Endodermal cell (in vitro differentiated cells): ENCODE data around the gene CDH26. TPM values are rescaled to one million over a fixed set of nuclear protein-coding genes. Genes with fewer than 3 reads are reported as not detected.

ENCODE experiments used
- DNase-seq: peaks from one replicate; pipeline ENCODE4 v3.0.0-alpha.2; 2017
- H3K27ac ChIP-seq: 2 replicates; pipeline ENCODE4 v1.5.1; 2013; ENCODE audit warnings: mild to moderate bottlenecking, low read depth, low read length, moderate library complexity
- H3K27me3 ChIP-seq: 2 replicates; pipeline ENCODE4 v1.6.1; 2013; ENCODE audit warnings: mild to moderate bottlenecking, low read length, moderate library complexity; ENCODE audit not compliant: insufficient read depth, control insufficient read depth, poor library complexity, severe bottlenecking
- H3K36me3 ChIP-seq: 2 replicates; pipeline ENCODE4 v1.7.0; 2013; ENCODE audit warnings: mild to moderate bottlenecking, low read length, moderate library complexity; ENCODE audit not compliant: control insufficient read depth, insufficient read depth
- H3K4me1 ChIP-seq: one replicate; pipeline ENCODE4 v1.7.0; 2013; ENCODE audit warnings: low read length; ENCODE audit not compliant: control insufficient read depth, insufficient read depth
- H3K4me3 ChIP-seq: 2 replicates; pipeline ENCODE4 v1.5.1; 2013; ENCODE audit warnings: mild to moderate bottlenecking, low read length, moderate library complexity
- H3K9ac ChIP-seq: 2 replicates; pipeline ENCODE4 v1.6.1; 2013; ENCODE audit warnings: mild to moderate bottlenecking, low read length, moderate library complexity; ENCODE audit not compliant: poor library complexity, severe bottlenecking; ENCODE audit errors: extremely low read depth
- H3K9me3 ChIP-seq: 2 replicates; pipeline ENCODE4 v1.6.1; 2013; ENCODE audit warnings: mild to moderate bottlenecking, low read length, moderate library complexity; ENCODE audit not compliant: control insufficient read depth
- H3K27ac Mint-ChIP-seq: 2 replicates; pipeline ENCODE4 v1.8.0; 2020; ENCODE audit warnings: mixed read lengths
- H3K27me3 Mint-ChIP-seq: 2 replicates; pipeline ENCODE4 v1.8.0; 2021; ENCODE audit warnings: mild to moderate bottlenecking, mixed read lengths; ENCODE audit not compliant: insufficient read depth
- H3K36me3 Mint-ChIP-seq: 2 replicates; pipeline ENCODE4 v1.8.0; 2020; ENCODE audit warnings: low read depth, mixed read lengths
- H3K4me1 Mint-ChIP-seq: 2 replicates; pipeline ENCODE4 v1.8.0; 2020; ENCODE audit warnings: mixed read lengths
- H3K4me3 Mint-ChIP-seq: 2 replicates; pipeline ENCODE4 v1.8.0; 2020; ENCODE audit warnings: mild to moderate bottlenecking, moderate library complexity, mixed read lengths
- H3K9me3 Mint-ChIP-seq: 2 replicates; pipeline ENCODE4 v1.8.0; 2020; ENCODE audit warnings: mild to moderate bottlenecking, mixed read lengths
- WGBS, 2 experiments: methylation state at CpG; one replicate each; pipeline versions ENCODE4 v1.1.5 to v1.1.7; 2013; ENCODE audit warnings: missing lambda C conversion rate in 2 of 2, mixed read lengths in 1 of 2; ENCODE audit not compliant: insufficient coverage in 1 of 2, insufficient read length in 1 of 2; 5-methylcytosine and 5-hydroxymethylcytosine counted together
- total RNA-seq, 2 donors: library from RNA; stranded (reverse); fragmentation: NEBNext Ultra II Directional in 1 of 2; extraction: Animal tissue kit (Norgen Biotek cat#: 25700) in 1 of 2; gene quantifications; 2 replicates in 1 of 2; 3 replicates in 1 of 2; pipeline ENCODE4 v1.2.1, GENCODE V29; 2021
- TF ChIP-seq, protein P1 (sequence below): fragments of 200-600 bp; sonication (generic); conservative IDR thresholded peaks from 2 replicates; pipeline ENCODE4 v1.5.0; 2021; ENCODE audit warnings: antibody characterized with exemption, mild to moderate bottlenecking

CDH26 gene
- total RNA-seq, 2 donors from 2014 or later = 0.97 to 2.0 TPM

DNA sequence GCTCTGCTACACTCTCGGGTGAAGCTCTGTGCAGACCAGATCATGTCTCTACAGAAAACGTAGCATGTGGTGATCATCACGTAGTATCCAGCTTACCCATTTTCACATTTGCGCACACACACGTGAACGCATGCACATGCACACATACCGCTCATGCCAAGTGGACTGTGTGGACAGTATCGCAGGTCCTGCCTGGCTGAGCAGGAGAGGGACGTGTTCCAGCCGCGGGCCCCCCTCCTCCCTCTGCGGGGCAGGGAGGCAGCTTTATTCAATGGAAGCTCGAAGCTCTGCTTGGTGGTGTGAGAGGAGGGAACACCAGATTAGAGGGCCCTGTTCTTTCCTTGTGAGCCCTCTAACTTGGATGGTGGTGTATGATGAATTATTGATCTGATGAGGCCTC, 51.1 kb downstream of the CDH26 start:
- Histone ChIP-seq H3K9me3 (no peaks in the 10 kb centered on the region), H3K36me3 (no peaks in the 10 kb centered on the region), H3K4me1 (no peaks in the 10 kb centered on the region), H3K4me3 (no peak overlapping the region), H3K27me3 (no peaks in the 10 kb centered on the region), H3K9ac (no peak overlapping the region), H3K27ac (no peak overlapping the region)
- no peak overlapping the region for H3K4me3 Mint-ChIP-seq
- peaks cover 3% of the 10 kb centered on the region for H3K4me1 Mint-ChIP-seq
- no peaks in the 10 kb centered on the region for H3K9me3 Mint-ChIP-seq
- no peaks in the 10 kb centered on the region for H3K36me3 Mint-ChIP-seq
- no peak overlapping the region for H3K27ac Mint-ChIP-seq
- TF ChIP-seq, protein P1, sequence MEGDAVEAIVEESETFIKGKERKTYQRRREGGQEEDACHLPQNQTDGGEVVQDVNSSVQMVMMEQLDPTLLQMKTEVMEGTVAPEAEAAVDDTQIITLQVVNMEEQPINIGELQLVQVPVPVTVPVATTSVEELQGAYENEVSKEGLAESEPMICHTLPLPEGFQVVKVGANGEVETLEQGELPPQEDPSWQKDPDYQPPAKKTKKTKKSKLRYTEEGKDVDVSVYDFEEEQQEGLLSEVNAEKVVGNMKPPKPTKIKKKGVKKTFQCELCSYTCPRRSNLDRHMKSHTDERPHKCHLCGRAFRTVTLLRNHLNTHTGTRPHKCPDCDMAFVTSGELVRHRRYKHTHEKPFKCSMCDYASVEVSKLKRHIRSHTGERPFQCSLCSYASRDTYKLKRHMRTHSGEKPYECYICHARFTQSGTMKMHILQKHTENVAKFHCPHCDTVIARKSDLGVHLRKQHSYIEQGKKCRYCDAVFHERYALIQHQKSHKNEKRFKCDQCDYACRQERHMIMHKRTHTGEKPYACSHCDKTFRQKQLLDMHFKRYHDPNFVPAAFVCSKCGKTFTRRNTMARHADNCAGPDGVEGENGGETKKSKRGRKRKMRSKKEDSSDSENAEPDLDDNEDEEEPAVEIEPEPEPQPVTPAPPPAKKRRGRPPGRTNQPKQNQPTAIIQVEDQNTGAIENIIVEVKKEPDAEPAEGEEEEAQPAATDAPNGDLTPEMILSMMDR = no peak
- WGBS, 2 experiments = 93 to 96% methylated on average over 8 to 12 of the region's 13 CpGs
- peak; percentile 44 for DNase-seq
- peaks cover 6% of the 10 kb centered on the region for H3K27me3 Mint-ChIP-seq

GRCh38 chr20:60009826-60010616, 51.8 kb downstream of the CDH26 start:
- no peak overlapping the region for H3K27ac Mint-ChIP-seq
- no peaks in the 10 kb centered on the region for H3K9me3 ChIP-seq
- peak; percentile 69 for DNase-seq
- H3K4me3 ChIP-seq = no peak overlapping the region
- no peaks in the 10 kb centered on the region for H3K9me3 Mint-ChIP-seq
- TF ChIP-seq, protein P1 = peak; percentile 75
- H3K36me3 ChIP-seq = no peaks in the 10 kb centered on the region
- no peak overlapping the region for H3K9ac ChIP-seq
- no peak overlapping the region for H3K27ac ChIP-seq
- no peaks in the 10 kb centered on the region for H3K36me3 Mint-ChIP-seq
- no peak overlapping the region for H3K4me3 Mint-ChIP-seq
- no peaks in the 10 kb centered on the region for H3K4me1 ChIP-seq
- H3K4me1 Mint-ChIP-seq = peaks cover 3% of the 10 kb centered on the region
- no peaks in the 10 kb centered on the region for H3K27me3 ChIP-seq
- WGBS, 2 experiments = 89 to 100% methylated on average over 5 to 13 of the region's 14 CpGs
- H3K27me3 Mint-ChIP-seq = peaks cover 6% of the 10 kb centered on the region

- no peaks in the 10 kb centered on the region for H3K27me3 ChIP-seq
- DNase-seq = peak; percentile 11
- WGBS, 2 experiments = 89 to 97% methylated on average over 10 to 12 of the region's 12 CpGs
- Mint-ChIP-seq H3K36me3 (no peaks in the 10 kb centered on the region), H3K4me1 (peaks cover 3% of the 10 kb centered on the region), H3K27ac (no peak overlapping the region), H3K4me3 (no peak overlapping the region), H3K9me3 (peaks cover 4% of the 10 kb centered on the region), H3K27me3 (peaks cover 6% of the 10 kb centered on the region)
- H3K9ac ChIP-seq = no peak overlapping the region
- TF ChIP-seq, protein P1 = no peak
- no peak overlapping the region for H3K27ac ChIP-seq
- H3K4me1 ChIP-seq = no peaks in the 10 kb centered on the region
- H3K4me3 ChIP-seq = no peak overlapping the region
- H3K9me3 ChIP-seq = no peaks in the 10 kb centered on the region
- H3K36me3 ChIP-seq = no peaks in the 10 kb centered on the region
Measured at GRCh38 chr20:60010689-60011458, 52.7 kb downstream of the CDH26 start.
